NK-92 (cell line): ENCODE data around the gene TFB1M.
"Not testable (repeated sequence)": the region's sequence is repeated elsewhere in the genome, so short reads cannot be mapped to it uniquely, and the experiment has no call there.

Source experiments
- DNase-seq: peaks from one replicate; lab custom pipeline; 2025; ENCODE audit not compliant: unreplicated experiment; lab: John Stamatoyannopoulos, UW

The TFB1M gene

DNA sequence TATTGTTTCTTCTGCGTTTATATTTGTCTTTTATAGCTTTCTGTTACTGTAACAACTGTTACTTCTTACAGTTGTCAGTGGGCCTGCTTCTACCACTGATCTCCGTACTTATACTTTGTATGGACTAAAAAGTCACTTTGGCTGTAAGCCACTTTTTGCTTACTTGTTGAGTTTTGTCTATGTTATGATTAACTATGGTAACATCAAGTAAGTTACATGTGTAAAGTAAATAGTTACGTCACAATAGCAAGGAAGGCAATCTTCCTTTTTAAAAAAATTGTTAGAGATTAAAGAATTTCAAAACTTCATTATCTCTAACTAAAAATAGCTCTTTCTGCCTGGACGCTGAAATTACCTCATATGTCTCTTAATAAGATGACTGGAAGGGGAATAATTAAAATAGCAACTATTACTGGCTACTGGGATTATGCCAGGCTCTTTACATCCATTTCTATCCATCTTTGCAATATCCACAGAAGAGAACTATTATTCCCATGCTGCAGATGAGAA is 10.9 kb downstream of the TFB1M start:
- DNase-seq = no peak

DNA sequence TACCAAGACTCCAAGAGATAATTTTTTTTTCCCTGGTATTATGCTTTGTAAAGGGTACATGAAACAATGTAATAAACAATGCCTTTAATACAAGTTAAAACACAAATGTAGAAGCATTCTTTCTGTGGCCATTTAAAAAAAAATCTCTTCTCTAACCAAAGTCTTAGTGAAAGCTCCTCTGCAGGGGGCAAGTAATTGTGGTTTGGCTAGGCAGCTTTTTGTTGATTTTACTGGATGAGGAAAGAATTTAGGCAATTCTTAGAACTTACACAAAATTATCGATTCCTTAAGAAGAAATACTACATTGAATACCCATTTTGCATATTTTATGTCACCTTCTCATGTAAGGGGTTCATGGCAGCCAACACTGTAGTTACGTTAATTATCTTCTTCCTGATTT is 12.4 kb downstream of the TFB1M start:
- no peak for DNase-seq

DNA sequence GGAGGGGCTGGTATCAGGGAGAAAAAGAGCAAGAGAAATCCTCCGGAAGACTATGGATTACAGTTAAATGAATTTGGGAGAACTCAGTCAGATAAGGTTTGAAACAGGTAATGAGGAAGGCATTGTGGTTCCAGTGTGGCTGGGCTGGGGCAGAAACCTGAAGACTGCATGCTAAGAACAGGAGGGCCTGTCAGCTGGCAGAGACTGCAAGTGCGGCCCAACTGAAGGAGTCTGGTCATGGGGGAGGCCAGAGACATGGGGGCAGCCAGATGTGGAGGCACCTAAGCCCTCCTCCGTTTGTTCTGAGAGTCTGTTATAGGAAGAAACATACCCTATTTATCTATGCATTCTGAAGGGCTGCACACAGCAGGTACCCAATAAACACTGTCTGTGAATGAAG is 16.6 kb downstream of the TFB1M start:
- DNase-seq = no peak

DNA sequence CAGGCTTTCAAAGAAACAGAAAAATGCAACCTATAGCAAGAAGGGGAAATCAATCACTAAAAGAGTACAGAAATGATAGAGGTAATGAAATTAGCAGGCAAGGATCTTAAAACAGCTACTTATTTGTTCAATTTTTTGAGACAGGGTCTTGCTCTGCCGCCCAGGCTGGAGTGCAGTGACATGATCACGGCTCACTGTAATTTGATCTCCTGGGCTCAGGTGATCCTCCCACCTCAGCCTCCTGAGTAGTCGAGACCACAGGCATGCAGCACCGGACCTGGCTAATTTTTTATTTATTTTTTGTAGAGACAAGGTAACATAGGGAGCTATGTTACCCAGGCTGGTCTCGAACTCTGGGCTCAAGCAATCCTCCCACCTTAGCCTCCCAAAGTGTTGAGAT is 21.6 kb downstream of the TFB1M start:
- DNase-seq = no peak

DNA sequence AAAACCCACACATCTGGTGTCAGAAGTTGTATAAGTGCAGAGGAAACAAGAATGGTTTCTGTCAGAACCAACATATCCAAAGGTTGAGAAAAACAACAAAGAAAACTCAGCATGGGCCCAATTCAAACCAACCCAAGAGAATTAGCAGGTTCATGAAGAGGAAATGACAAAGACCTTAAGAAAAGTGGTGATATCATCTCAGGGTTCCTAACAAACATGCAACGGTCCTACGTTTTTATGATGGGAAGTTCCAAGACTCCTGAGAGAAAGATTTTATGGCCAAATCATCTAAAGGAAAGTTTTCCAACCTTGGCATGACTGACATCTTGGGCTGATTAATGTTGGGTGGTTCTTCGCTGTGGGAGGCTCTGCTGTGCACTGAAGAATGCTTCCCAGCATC is 23.0 kb downstream of the TFB1M start:
- no peak for DNase-seq

DNA sequence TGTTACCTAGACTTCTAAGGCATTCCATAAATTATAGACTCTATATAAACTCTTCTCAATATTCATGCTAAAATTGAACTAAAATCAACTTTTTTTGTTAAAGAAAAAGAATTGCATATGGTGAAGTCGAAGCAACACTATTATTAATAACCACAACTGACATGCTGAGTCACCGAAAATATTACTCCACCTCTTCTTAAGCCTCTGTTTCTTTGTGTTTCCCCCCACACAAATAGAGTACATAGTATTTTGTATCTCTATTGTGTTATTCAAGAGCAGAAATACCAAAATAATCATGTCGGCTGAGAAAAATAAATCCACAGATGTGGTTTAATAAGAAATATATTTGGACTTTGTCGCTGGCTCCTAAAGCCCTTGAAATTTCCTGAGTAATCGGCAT is 23.8 kb downstream of the TFB1M start:
- no peak for DNase-seq

DNA sequence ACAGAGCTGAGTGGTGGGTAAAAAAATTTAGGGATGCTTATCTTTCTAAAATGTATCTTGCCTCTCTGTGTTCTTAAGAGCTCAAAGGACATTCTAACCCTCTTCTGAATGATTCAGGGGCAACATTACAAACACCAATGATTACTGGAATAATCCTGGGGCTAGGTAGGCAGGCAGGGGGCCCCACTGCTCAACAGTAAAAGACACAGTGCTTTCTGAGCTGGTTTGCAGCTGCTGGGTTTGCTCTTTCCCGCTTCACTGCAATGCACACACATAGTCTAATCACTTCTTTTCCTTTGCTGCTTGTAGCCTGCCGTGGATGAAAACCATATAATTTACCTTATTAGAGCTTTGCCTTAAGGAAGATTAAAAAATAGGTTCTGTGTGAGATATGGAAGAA is 26.5 kb downstream of the TFB1M start:
- no peak for DNase-seq

DNA sequence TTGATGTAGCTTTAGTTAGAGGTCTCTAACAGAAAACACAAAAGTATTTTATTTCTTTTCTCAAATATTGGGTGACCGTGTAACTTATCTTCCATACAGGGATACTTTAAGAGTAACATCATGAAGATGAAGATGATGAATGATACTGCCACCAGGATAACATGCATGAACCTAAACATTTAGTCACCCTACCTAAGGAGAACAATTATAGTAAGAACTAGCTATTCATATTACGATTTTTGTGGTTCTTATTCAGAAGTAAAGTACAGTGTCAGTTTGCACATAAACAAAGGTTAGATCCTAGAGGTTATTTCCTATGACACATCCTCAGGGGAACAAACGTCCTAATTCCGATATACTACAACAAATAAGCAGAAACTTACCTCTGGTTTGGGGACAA is 29.5 kb downstream of the TFB1M start:
- no peak for DNase-seq

DNA sequence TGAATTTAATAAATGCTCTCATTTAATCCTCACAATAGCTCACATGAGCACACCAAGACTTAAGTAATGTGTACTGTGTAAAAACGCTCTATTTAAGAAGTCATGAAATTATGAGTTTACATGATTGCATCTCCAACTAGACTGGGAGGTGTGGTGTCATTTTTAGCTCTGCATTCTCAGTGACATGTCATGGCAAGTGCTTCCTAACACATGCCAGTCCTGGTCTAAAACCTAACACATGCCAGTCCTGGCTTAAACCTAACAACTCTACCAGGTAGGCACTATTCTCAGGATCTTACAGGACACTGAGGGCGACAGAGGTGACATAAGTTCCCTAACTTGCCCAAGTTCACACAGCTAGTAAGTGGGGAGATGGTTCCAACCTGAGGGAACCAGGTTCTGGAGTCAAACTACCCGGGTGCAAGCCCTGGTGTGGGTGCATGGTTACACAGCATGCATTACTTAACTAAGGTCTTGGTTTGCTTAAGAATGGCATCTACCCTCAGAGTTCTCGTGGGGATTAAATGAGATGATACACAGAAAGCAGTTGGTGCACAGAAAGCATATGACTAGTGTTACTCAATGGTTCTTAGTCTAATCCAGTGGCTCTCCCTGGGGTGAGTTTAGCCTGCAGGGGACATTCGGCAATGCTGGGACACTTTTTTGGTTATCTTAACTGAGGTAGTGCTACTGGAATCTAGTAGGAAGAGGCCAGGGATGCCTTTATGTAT is 35.8 kb downstream of the TFB1M start:
- DNase-seq = no peak

DNA sequence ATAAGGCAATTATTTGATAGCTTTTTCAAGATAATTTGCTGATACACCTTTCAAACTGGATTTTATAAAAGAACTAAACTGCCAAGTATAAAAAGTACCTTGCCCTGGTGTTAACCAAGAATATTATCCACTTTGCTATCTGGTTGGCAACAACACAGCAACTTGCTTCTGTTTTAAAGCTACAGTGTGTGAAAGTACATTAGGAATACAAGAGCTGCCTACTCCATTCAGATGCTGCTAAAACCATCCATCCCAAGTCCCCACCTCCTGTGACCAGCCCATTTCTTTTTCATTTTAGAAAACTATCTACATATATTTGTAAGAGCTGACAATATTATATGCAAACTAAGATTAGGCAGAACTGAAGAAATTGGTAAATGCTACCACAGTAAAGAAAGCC is 37.6 kb downstream of the TFB1M start:
- no peak for DNase-seq

DNA sequence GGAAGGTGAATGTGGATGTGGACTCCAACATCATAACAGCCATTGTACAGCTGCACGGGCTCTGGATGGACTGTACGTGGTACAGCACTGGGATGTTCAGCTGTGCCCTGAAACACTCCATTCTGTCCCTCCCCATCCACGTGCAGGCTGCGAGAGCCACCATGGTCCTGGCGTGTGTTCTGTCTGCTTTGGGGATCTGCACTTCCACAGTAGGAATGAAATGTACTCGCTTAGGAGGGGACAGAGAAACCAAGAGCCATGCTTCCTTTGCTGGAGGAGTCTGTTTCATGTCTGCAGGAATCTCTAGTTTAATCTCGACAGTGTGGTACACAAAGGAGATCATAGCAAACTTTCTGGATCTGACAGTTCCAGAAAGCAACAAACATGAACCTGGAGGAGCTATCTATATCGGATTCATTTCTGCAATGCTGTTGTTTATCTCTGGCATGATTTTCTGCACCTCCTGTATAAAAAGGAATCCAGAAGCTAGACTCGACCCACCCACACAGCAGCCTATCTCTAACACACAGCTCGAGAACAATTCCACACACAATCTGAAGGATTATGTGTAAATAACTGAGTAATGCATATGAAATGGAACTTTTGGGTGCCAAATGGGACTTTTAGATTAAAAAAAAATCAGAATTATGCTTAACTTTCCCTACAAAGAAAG is 38.3 kb downstream of the TFB1M start:
- no peak for DNase-seq

DNA sequence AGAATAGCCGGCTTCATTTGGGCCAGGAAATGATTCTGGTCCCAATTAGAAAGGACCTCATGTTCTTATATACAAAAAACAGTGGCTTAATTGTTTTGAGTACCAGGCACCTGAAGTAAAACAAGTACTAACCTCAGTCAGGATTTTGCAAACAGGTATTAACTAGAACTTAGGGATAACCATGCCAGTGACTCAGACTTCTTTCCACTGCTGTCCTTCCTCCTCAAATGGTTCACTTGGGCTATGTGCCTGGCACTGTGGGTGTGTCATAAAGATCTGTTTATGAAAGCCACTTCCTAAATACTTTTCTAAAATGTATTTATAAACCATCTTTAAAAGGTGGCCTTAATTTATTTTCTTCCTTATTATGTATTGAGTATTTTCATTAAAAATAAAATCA is 39.8 kb downstream of the TFB1M start:
- no peak for DNase-seq

DNA sequence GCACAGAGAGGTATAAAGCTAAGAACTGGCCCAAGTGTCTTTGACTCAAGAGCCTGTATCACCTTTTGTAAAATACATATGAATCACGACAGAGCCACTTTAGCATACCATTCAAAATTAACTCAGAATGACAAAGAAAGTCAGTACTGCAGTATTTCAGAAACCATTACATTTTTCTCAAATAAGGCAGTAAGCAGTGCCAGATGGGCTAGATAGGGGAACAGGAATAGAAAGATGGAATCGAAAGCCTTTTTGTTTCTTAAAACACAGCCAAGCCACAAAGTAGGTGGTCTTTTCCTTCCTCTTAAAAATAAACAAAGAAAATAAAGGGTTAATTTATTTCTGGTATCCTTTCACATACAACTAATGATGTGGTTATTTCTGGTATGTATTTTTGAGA is 40.2 kb downstream of the TFB1M start:
- DNase-seq = no peak

DNA sequence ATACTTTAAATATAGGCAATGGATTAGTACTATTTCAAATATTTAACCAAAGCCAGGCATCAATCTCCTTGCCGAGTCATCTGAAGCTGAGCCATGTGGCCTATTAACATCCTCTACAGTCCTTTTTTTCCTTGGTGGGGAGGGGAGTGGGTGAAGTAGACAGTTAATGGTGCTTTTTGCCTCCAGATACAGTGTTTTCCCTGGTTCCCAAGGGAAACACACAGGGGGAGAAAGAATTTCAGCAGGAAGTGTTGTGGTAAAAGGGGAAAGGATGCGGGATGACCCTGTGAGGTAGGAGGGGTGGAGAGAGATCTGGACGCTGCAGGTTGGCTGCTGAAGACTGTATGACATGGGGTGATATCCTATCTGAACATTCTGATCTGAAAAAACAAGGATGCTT is 40.9 kb downstream of the TFB1M start:
- no peak for DNase-seq

DNA sequence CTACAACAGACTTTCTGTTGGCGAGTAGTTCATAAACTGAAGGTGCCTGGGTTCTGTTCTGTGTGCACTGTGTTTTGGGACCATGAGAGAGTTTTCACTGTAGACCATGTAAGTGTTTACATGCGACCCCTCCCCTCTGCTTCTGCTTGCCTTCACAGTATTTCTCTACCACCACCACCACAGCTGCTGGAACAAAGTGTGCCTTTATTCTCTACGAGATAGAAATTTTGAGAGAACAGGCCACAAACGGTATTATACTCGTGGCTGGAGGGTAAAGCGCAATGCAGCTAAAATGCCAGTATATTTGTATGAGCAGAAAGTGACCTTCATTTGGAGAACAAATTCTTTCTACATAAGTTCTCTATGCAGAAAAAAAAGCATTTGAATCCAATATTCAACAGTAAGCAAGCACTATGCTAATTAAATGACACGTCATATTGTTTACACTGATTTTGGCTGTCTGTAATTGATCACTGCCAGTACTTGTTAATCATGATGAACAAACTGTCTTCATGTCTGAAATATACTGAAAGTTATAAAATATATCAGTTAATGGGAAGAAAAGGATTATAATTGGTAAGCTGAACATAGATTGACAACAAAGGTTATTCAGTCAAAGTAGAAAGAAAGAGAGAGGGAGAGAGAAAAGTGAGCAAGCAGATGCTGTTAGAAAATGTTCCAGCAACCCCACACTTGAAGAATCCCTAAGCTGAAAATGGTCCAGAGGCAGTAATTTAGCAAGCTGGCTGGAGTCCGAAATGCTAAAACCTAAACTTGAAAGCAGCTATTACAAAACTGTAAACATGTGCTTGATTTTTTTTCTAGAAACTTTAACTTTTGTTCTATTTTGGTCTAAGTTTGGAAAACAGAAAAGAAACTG is 41.7 kb downstream of the TFB1M start:
- no peak for DNase-seq

DNA sequence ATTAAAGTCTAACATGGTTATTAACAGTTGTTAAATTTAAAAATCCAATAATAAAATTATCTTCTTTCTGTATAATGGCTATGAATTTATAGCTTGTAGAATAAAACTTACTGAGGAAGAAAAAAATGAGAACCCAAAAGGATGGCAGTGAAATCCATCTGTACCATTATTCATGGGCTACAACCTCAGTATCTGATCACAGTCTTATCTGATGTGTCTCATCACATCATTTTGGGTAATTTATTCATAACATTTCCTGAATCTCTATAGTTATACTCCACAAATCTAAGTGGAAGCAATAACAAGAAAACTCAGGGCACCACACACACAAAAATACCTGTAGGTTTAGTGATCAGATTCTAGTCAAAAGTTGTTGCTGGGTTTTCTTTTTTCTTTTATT is 43.1 kb downstream of the TFB1M start:
- no peak for DNase-seq

DNA sequence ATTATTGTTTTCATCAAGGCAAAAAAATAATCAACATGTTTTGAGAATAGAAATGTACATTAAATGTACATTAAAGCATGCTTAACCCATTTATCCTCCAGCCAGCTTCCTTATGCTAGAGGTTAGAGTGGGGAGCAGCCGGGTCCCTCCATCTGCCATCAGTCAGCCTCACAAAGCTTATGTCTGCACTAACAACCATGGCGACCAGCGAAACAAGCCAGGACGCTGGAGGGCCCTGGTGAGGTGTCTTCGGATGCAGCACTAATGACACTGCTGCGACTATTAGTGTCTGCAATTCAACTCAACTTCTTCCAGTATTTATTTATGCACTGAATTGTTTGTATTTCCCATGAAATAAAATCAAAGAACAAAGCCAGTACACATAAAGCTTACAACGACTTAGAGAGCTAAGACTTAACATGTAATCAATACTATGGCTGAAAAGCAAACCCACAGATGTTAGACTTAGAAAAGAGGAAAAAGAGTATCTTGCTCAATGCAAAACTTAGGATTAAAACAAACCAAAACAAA is 43.7 kb downstream of the TFB1M start:
- no peak for DNase-seq

DNA sequence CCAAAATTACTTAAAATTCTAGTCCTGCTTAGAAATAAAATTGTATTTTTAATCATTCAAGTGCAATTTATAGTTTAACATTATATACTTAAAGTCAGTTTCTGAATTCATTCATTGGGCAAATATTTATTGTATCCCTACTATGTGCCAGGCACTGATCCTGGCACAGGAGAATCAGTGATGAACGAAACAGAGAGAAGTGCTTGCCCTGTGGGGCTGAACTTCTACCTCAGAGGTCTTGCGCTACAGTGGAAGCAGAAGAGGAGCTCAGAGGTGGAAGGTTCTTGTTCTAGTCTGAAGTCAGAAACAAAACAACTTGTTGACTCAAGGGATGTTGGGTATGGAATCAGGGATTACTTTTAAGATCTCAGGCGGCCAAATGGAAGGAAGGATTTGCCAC is 44.5 kb downstream of the TFB1M start:
- no peak for DNase-seq

DNA sequence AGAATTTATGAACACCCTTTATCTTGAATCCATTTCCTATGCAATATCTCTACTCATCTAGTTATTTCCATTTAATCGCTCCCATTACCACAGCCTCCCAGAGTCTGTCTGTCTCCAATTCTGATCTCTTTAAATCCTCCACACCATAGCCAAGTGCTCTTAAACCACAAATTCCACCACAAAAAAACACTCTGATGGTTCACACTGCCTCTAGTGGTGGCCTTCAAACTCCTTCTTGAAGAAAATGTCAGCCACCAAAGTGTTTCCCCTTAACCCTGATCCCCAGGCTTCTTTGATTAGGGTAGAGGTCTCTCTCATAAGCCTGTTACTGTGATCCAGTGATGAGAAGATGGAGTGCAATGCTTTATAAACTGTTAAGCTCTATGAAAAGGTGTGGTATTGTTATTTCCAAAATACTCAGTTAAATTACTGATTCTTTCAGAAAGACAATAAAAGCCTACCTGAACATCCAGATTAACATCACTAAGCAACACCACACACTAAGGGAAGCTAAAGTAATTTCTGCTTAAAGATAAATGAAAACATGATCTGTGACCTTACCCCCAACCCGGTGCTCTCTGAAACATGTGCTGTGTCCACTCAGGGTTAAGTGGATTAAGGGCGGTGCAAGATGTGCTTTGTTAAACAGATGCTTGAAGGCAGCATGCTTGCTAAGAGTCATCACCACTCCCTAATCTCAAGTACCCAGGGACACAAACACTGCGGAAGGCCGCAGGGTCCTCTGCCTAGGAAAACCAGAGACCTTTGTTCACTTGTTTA is 46.0 kb downstream of the TFB1M start:
- not testable (repeated sequence) for DNase-seq

DNA sequence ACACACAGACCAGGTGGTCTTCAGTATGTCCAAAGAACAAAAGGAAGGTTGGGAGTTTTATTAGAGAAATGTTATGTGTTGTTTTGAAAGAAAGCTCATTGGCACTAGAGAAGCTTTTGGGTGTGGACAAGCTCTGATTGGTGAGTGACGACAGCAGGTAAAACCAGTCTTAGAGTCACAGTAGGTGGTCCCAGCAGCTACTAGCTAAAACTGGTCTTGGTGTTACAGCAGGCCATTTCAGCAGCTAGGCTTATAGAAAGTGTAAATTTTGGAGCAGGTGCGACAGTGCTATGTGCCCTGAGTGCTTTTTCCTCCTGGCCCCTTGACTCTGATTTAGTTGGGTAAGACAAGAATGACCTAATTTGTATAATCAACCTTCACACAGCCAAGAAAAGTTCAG is 46.9 kb downstream of the TFB1M start:
- DNase-seq = no peak
